IPS DF 6.9 (cell line): Measurements from ENCODE around the gene MATCAP1.

Experiments used
- DNase-seq: peaks from one replicate; pipeline ENCODE4 v3.0.0-alpha.2; 2013; ENCODE audit warnings: low read depth, low spot score
- H3K27ac ChIP-seq: one replicate; pipeline ENCODE4 v1.5.1; 2013; ENCODE audit warnings: low read length, control low read depth
- H3K27me3 ChIP-seq: 2 replicates; pipeline ENCODE4 v1.6.1; 2013; ENCODE audit warnings: mild to moderate bottlenecking, low read length; ENCODE audit not compliant: control insufficient read depth, insufficient read depth
- H3K36me3 ChIP-seq: 2 replicates; pipeline ENCODE4 v1.6.1; 2013; ENCODE audit warnings: low read length; ENCODE audit not compliant: control insufficient read depth, insufficient read depth
- H3K4me1 ChIP-seq: 2 replicates; pipeline ENCODE4 v1.6.1; 2013; ENCODE audit warnings: low read length; ENCODE audit not compliant: control insufficient read depth, insufficient read depth
- H3K4me3 ChIP-seq: 2 replicates; pipeline ENCODE4 v1.5.1; 2013; ENCODE audit warnings: mild to moderate bottlenecking, low read length
- H3K9me3 ChIP-seq: 2 replicates; pipeline ENCODE4 v1.6.1; 2013; ENCODE audit warnings: low read length, inconsistent platforms; ENCODE audit not compliant: control insufficient read depth, insufficient read depth
- WGBS: extraction: QIAGEN DNeasy Blood & Tissue Kit; methylation state at CpG from one replicate; pipeline ENCODE4 v1.1.7; 2013; ENCODE audit warnings: mixed read lengths, missing lambda C conversion rate; ENCODE audit not compliant: insufficient read length, insufficient coverage; 5-methylcytosine and 5-hydroxymethylcytosine counted together

MATCAP1 gene

DNA sequence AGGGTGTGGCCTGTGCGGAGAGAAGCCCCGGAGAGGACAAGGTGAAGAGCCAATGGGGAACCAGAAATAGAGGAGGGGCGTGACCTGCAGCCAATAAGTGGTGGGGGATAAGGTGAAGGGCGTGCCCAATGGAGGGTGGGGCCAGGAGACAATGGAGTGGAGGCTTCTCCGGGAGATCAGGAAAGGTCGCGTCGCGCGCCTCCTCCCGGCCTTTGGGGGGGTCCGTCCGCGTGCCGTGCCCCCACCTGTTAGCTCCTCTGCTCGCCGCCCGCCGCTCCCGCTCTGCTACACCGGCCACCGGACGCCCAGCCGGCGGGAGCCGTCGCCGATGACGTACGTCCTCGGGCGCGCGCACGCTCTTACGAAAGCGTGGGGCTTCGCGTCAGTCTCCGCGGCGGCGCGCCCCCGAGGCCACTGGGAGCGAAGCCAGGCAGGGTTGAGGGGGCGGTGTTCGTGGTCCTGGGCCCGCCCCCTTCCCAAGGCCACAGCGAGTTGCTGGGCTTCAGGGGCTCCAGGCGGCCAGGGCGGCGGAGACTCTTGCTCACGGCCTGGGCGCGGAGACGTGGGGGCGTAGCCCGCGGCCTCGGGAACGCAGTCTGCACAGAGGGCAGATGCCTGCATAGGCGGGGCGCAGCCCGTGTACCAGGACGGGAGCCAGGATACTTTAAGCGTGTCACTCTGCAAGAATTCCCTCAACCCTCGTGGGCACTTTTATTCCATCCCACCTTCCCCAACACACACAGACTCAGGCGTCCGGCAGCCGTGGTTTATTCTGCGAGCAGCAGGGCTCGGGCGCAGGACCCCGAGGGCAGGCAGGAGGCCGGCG, at the start of gene MATCAP1:
Gene MATCAP1 (minus strand): TSS at position 337 of the 826 bp plus-strand sequence. CDS start 3,353 bp downstream, outside the sequence.
- DNase-seq = no peak
- H3K36me3 ChIP-seq = peaks cover 5% of the 10 kb centered on the region; the same call in 1 of the 2 replicates
- peaks cover 12% of the 10 kb centered on the region for H3K4me1 ChIP-seq
- no CpG with 5 or more reads among the region's 77 CpGs for WGBS
- H3K9me3 ChIP-seq = no peaks in the 10 kb centered on the region
- peak within 1 kb of the TSS; percentile 96; the same call in 1 of the 2 replicates for H3K4me3 ChIP-seq
- H3K27me3 ChIP-seq = peaks cover 9% of the 10 kb centered on the region; the same call in 1 of the 2 replicates
- no peak within 1 kb of the TSS for H3K27ac ChIP-seq

- no peak overlapping the region for H3K4me3 ChIP-seq
- no peak overlapping the region for H3K27ac ChIP-seq
- WGBS = no CpG with 5 or more reads among the region's 12 CpGs
- no peaks in the 10 kb centered on the region; the same call in 1 of the 2 replicates for H3K4me1 ChIP-seq
- H3K27me3 ChIP-seq = no peaks in the 10 kb centered on the region
- DNase-seq = no peak
- H3K9me3 ChIP-seq = no peaks in the 10 kb centered on the region
- H3K36me3 ChIP-seq = peaks cover 36% of the 10 kb centered on the region
Observed at GRCh38 chr16:67230809-67231660, 47.3 kb upstream of the MATCAP1 start.

DNA sequence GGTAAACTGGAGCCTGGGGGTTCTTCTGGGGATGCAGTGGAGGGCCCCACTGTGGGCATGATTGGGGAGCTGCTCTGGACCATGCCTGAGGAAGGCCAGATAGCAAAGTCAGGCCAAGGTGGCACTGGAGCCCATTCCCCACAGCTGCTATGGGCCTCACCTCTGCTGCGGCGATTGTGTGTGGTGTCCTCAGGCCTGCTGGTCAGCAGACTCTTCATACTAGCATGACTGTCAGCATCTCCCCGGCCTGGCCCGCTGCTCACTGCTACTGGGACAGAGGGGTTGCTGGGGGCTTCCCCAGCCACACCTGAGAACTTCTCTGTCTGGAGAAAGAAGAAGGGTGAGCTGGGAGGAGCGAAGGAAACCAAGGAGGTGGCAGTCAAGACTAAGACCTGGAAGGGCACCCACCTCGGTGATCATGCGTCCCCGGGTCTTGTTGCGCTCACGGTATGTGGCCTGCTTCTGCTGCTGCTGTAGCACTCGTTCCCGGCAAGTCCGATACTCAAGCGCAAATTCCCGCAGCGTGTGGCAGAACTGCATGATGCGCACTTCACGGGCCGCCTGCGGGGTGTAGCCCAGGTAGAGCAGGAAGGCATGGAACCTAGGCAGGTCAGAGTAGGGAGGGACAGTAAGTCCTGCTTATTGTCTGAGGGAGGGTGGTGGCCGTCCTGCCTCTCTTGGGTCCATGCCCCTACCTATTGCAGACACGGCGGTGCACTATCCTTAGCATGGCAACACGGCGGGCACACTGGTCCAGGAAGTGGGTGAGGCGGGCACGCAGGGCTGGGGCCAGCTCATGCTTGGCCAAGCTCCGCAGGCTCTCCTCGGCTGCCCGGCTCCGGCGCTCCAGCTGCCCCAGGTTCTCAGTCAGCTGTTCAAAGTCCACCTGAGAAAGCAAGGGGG, 46.4 kb upstream of the MATCAP1 start:
- Histone ChIP-seq H3K4me3 (no peak overlapping the region), H3K27ac (no peak overlapping the region), H3K9me3 (no peaks in the 10 kb centered on the region), H3K27me3 (no peaks in the 10 kb centered on the region), H3K4me1 (no peaks in the 10 kb centered on the region; the same call in 1 of the 2 replicates), H3K36me3 (peaks cover 35% of the 10 kb centered on the region)
- WGBS = no CpG with 5 or more reads among the region's 32 CpGs
- no peak for DNase-seq

- no peak for DNase-seq
- WGBS = no CpG with 5 or more reads among the region's 9 CpGs
- no peak overlapping the region for H3K27ac ChIP-seq
- H3K36me3 ChIP-seq = peaks cover 32% of the 10 kb centered on the region
- H3K4me1 ChIP-seq = no peaks in the 10 kb centered on the region; the same call in 1 of the 2 replicates
- H3K9me3 ChIP-seq = no peaks in the 10 kb centered on the region
- no peaks in the 10 kb centered on the region for H3K27me3 ChIP-seq
- no peak overlapping the region for H3K4me3 ChIP-seq
Observed at GRCh38 chr16:67228905-67229304, 45.1 kb upstream of the MATCAP1 start.

DNA sequence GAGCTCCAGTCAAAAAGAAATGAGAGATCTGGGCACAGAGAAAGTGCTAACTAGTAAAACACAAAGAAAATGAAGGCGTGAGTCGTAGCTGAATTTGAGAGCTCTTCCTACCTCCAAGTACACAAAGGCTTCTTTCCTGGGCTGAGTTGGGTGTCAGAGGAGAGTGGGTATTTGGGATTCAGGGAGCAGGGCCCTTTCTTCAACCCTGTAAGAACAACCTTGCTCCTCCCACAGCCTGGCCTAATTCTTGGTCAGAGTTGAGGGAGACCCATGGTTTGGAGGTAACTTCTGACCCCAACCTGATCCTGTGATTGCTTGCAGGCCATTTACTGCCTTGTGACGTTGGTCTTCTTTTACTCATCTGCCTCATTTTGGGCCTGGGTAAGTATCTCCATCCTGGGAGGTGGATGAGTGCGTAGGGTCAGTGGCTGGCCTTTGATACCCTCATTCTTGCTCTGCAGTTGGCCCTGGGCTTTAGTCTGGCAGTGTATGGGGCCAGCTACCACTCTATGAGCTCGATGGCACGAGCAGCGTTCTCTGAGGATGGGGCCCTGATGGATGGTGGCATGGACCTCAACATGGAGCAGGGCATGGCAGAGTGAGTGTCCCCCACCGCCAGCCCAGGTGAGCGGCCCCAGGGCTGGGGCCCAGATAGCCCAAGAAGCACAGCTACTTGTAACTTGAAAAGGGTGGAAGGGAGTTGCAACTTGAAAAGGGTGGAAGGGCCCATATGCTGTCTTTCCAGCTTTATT, 44.4 kb upstream of the MATCAP1 start:
- H3K4me3 ChIP-seq = no peak overlapping the region; the same call in 1 of the 2 replicates
- H3K4me1 ChIP-seq = no peaks in the 10 kb centered on the region; the same call in 1 of the 2 replicates
- peaks cover 32% of the 10 kb centered on the region for H3K36me3 ChIP-seq
- no CpG with 5 or more reads among the region's 9 CpGs for WGBS
- DNase-seq = no peak
- no peaks in the 10 kb centered on the region for H3K9me3 ChIP-seq
- H3K27ac ChIP-seq = no peak overlapping the region
- no peaks in the 10 kb centered on the region for H3K27me3 ChIP-seq

- H3K9me3 ChIP-seq = no peaks in the 10 kb centered on the region
- no peaks in the 10 kb centered on the region; the same call in 1 of the 2 replicates for H3K4me1 ChIP-seq
- no CpG with 5 or more reads among the region's 12 CpGs for whole genome bisulfite sequencing
- no peaks in the 10 kb centered on the region for H3K27me3 ChIP-seq
- H3K27ac ChIP-seq = no peak overlapping the region
- peaks cover 32% of the 10 kb centered on the region for H3K36me3 ChIP-seq
- no peak for DNase-seq
- peak overlapping the region; percentile 69 for H3K4me3 ChIP-seq
Observed at GRCh38 chr16:67227567-67227921, 43.8 kb upstream of the MATCAP1 start.

DNA sequence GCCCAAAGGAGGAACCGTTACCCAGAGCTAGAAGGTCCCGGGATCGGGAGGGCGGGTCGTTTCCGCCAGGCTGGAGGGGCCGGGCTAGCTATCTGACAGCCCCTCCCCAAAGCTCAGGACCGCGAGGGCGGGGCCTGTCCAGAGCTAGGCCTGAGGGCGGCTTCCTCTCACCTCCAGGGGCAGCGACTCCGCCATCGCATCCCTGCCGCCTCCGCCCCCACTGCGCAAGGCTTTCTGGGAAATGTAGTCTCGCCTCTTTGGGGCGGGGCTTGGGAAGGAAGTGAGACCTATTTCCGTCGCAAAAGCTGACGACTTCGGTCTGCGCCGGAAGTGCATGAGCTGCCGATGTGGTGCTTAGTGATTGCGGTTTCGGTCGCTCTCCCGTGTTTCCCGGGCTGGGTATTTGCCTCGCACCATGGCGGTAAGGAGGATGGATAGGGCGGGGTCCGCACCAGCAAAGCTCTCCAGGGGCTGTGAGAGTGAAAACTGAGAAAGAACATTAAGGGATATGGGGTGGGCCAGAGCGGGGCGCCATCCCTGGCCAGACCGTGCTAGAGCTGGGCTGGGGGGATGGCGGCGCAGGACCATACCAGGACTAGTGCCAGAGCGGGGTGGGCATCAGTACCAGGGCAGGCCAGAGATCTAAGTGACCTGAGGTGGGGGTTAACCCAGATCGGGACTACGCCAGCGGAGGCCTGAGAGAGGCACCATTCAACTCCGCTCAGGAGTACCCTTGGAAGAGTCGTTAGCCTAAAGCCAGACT, 43.2 kb upstream of the MATCAP1 start, which contains the start of gene TMEM208:
Gene TMEM208 (plus strand): TSS at position 327 of the 763 bp plus-strand sequence. CDS start 89 bp downstream, at position 416.
- no CpG with 5 or more reads among the region's 46 CpGs for WGBS
- H3K9me3 ChIP-seq = no peaks in the 10 kb centered on the region
- no peaks in the 10 kb centered on the region; the same call in 1 of the 2 replicates for H3K4me1 ChIP-seq
- peak within 1 kb of the TSS; percentile 69 for H3K4me3 ChIP-seq
- H3K27me3 ChIP-seq = no peaks in the 10 kb centered on the region
- H3K27ac ChIP-seq = no peak within 1 kb of the TSS
- peaks cover 31% of the 10 kb centered on the region for H3K36me3 ChIP-seq
- DNase-seq = peak; percentile 96

GRCh38 chr16:67226295-67226803, 42.6 kb upstream of the MATCAP1 start:
- no peaks in the 10 kb centered on the region for H3K9me3 ChIP-seq
- H3K27me3 ChIP-seq = no peaks in the 10 kb centered on the region
- H3K4me3 ChIP-seq = peak overlapping the region; percentile 55; the same call in 1 of the 2 replicates
- no peak overlapping the region for H3K27ac ChIP-seq
- no peak for DNase-seq
- H3K4me1 ChIP-seq = no peaks in the 10 kb centered on the region; the same call in 1 of the 2 replicates
- WGBS = no CpG with 5 or more reads among the region's 12 CpGs
- peaks cover 25% of the 10 kb centered on the region for H3K36me3 ChIP-seq
